HepG2 (cell line): Measurements from ENCODE around the gene ZMYND8.

ENCODE experiments used
- ATF1 ChIP-seq: IDR thresholded peaks from 2 replicates; pipeline ENCODE4 v1.6.1; 2016; ENCODE audit warnings: mild to moderate bottlenecking, control low read depth
- CTCF ChIP-seq: sonication (generic); formaldehyde crosslinking; IDR thresholded peaks from 2 replicates; pipeline ENCODE4 v1.5.0; 2020; ENCODE audit warnings: mild to moderate bottlenecking, missing genetic modification reagents, moderate library complexity
- E2F5 ChIP-seq: sonication (generic); formaldehyde crosslinking; conservative IDR thresholded peaks from 2 replicates; pipeline ENCODE4 v1.4.0; 2020; ENCODE audit warnings: missing genetic modification reagents
- MTA3 ChIP-seq: sonication (generic); formaldehyde crosslinking; IDR thresholded peaks from 2 replicates; pipeline ENCODE4 v1.4.0; 2020; ENCODE audit warnings: missing genetic modification reagents
- NFE2L2 ChIP-seq: fragments of 150-350 bp; IDR thresholded peaks from 2 replicates; pipeline ENCODE4 v1.6.1; 2014; ENCODE audit warnings: low read length
- NR2F1 ChIP-seq, 2 experiments: fragments of 450-650 bp in 1 of 2; formaldehyde crosslinking in 1 of 2; IDR thresholded peaks; 2 replicates each; pipeline versions ENCODE4 v1.5.0 to v1.6.1; 2016 to 2020; ENCODE audit warnings: mild to moderate bottlenecking in 1 of 2, missing compliant biosample characterization in 1 of 2, missing genetic modification reagents in 1 of 2, moderate library complexity in 1 of 2
- POLR2A ChIP-seq, 2 experiments: IDR thresholded peaks; 2 replicates each; pipeline ENCODE4 v1.6.1; 2011; ENCODE audit warnings: low read depth in 2 of 2, low read length in 2 of 2, mild to moderate bottlenecking in 1 of 2, moderate library complexity in 1 of 2; ENCODE audit not compliant: insufficient read depth in 1 of 2
- POLR2AphosphoS5 ChIP-seq: IDR thresholded peaks from 2 replicates; pipeline ENCODE4 v1.6.1; 2012; ENCODE audit warnings: low read depth, low read length
- SUZ12 ChIP-seq: fragments of 150-350 bp; IDR thresholded peaks from 2 replicates; pipeline ENCODE4 v1.6.1; 2014; ENCODE audit warnings: low read depth, low read length
- ZFP37 ChIP-seq: sonication (generic); formaldehyde crosslinking; IDR thresholded peaks from 2 replicates; pipeline ENCODE4 v1.4.0; 2020; ENCODE audit warnings: missing genetic modification reagents, borderline replicate concordance
- ZNF318 ChIP-seq: sonication (generic); formaldehyde crosslinking; IDR thresholded peaks from 2 replicates; pipeline ENCODE4 v1.4.0; 2020; ENCODE audit warnings: mild to moderate bottlenecking, missing genetic modification reagents
- ZNF512B ChIP-seq: sonication (generic); formaldehyde crosslinking; IDR thresholded peaks from 2 replicates; pipeline ENCODE4 v1.5.1; 2020; ENCODE audit warnings: missing genetic modification reagents, mild to moderate bottlenecking, borderline replicate concordance
- ZNF639 ChIP-seq: conservative IDR thresholded peaks from 2 replicates; pipeline ENCODE4 v1.6.1; 2018; ENCODE audit warnings: missing genetic modification reagents
- TF ChIP-seq, protein P1 (sequence below): sonication (generic); formaldehyde crosslinking; IDR thresholded peaks from 2 replicates; pipeline ENCODE4 v1.8.0; 2022; ENCODE audit warnings: low read depth, missing genetic modification reagents

DNA sequence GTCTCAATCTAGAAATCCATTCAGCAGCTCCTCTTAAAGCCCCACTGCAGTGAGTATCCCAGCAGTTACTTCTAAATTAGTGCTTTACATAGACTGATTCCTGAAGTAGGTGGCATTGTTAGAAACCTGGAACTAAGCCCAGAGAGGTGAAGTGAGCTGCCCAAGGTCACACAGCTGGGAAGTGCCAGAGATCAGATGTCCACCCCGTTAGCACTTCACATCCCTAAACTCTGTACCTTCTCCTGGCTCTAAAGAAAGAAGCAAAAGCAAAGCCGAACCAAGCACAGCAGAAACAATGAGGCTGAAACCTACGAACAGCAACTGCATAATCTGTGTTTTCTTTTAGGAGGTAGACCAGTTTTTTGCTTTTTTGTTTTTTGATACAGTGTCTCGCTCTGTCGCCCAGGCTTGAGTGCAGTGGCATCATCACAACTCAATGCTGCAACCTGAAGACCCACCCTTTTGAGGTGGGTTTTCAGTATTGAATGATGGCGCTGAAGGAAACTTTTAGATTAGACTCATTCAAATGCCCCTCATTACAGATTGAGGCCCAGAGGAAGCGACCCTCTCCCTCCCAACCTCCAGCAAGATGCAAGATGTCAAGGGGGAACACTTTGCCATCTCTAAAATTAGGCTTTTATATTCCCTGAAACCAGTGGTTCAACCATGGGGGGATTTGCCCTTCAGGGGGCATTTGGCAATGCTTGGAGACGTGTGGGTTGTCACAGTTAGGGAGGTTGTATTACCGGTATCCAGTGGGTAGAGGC, 3.2 kb upstream of the ZMYND8 start:
- no peak for TF ChIP-seq CTCF (CRISPR knock-in tag)
- no peak for TF ChIP-seq ZNF512B (CRISPR knock-in tag)
- TF ChIP-seq SUZ12 = 0 out of 2 replicates have a peak, but pooled peaks have one; percentile 8
- TF ChIP-seq POLR2AphosphoS5 = no peak
- no peak for TF ChIP-seq ATF1 (CRISPR knock-in tag)
- no peak; the same call in 1 of the 2 replicates for TF ChIP-seq ZNF318
- TF ChIP-seq MTA3 (CRISPR knock-in tag) = no peak
- no peak for TF ChIP-seq E2F5 (CRISPR knock-in tag)
- TF ChIP-seq, protein P1, sequence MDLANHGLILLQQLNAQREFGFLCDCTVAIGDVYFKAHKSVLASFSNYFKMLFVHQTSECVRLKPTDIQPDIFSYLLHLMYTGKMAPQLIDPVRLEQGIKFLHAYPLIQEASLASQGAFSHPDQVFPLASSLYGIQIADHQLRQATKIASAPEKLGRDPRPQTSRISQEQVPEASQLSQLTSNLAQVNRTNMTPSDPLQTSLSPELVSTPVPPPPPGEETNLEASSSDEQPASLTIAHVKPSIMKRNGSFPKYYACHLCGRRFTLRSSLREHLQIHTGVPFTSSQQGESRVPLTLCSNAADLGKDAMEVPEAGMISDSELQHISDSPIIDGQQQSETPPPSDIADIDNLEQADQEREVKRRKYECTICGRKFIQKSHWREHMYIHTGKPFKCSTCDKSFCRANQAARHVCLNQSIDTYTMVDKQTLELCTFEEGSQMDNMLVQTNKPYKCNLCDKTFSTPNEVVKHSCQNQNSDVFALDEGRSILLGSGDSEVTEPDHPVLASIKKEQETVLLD = no peak
- no peak for TF ChIP-seq NFE2L2
- TF ChIP-seq NR2F1 (CRISPR knock-in tag; IDR thresholded peaks at IDR 0.05) = peak in 1 of 2 experiments; percentile 18; a peak in 1 of 4 replicates
- 0 out of 2 replicates have a peak, but pooled peaks have one; percentile 12 for TF ChIP-seq ZNF639
- no peak; a peak in 1 of 4 replicates for TF ChIP-seq POLR2A (IDR thresholded peaks at IDR 0.05; ENCODE audit: insufficient read depth in 1 of 2, low read depth in 2 of 2, low read length in 2 of 2)
- TF ChIP-seq ZFP37 (CRISPR knock-in tag) = no peak; the same call in 1 of the 2 replicates
